Amniotic stem cell (primary cell): ENCODE measurements around the gene TFAP2D.

Experiments used
- DNase-seq: peaks from one replicate; lab custom pipeline; 2025; lab: John Stamatoyannopoulos, UW

TFAP2D gene

GRCh38 chr6:50713226-50713625, at the start of gene TFAP2D:
TSS of gene TFAP2D (plus strand) at chr6:50713526. CDS start at chr6:50714056, 530 bp downstream.
- DNase-seq = no peak

GRCh38 chr6:50663806-50664205, 49.5 kb upstream of the TFAP2D start:
- DNase-seq = no peak

- DNase-seq = no peak
These were observed 47.2 kb upstream of the TFAP2D start for GRCh38 chr6:50666089-50666488.

- DNase-seq = no peak
These were observed 32.0 kb upstream of the TFAP2D start for GRCh38 chr6:50681213-50681824.

- no peak for DNase-seq
These were observed 24.1 kb upstream of the TFAP2D start for GRCh38 chr6:50689210-50689609.

GRCh38 chr6:50691814-50692495, 21.4 kb upstream of the TFAP2D start:
- no peak for DNase-seq

GRCh38 chr6:50698546-50698945, 14.8 kb upstream of the TFAP2D start:
- DNase-seq = no peak

- no peak for DNase-seq
These were observed 14.1 kb upstream of the TFAP2D start for GRCh38 chr6:50699051-50699775.

- DNase-seq = no peak
These were observed 6.8 kb upstream of the TFAP2D start for GRCh38 chr6:50706575-50706974.

GRCh38 chr6:50707191-50707590, 6.1 kb upstream of the TFAP2D start:
- no peak for DNase-seq

- DNase-seq = no peak
These were observed 5.5 kb upstream of the TFAP2D start for GRCh38 chr6:50707652-50708300.

- DNase-seq = no peak
These were observed 4.5 kb upstream of the TFAP2D start for GRCh38 chr6:50708664-50709365.

GRCh38 chr6:50709366-50709734, 4.0 kb upstream of the TFAP2D start:
- no peak for DNase-seq

GRCh38 chr6:50711686-50712085, 1.6 kb upstream of the TFAP2D start:
- DNase-seq = no peak

GRCh38 chr6:50712291-50712690, 1.0 kb upstream of the TFAP2D start:
- DNase-seq = no peak

- no peak for DNase-seq
These were observed 706 bp downstream of the TFAP2D start for GRCh38 chr6:50713977-50714486.

- no peak for DNase-seq
These were observed 1.4 kb downstream of the TFAP2D start for GRCh38 chr6:50714487-50715379.

- DNase-seq = no peak
These were observed 3.7 kb downstream of the TFAP2D start for GRCh38 chr6:50716899-50717509.

- DNase-seq = no peak
These were observed 4.6 kb downstream of the TFAP2D start for GRCh38 chr6:50717734-50718457.

GRCh38 chr6:50718566-50718965, 5.2 kb downstream of the TFAP2D start:
- DNase-seq = no peak
